ENCODE data around the gene PSORS1C1.
"Not testable (repeated sequence)": the region's sequence is repeated elsewhere in the genome, so short reads cannot be mapped to it uniquely, and the experiment has no call there.

Gene PSORS1C1

GRCh38 chr6:31114541-31114878 is at the start of gene PSORS1C1:
Gene PSORS1C1 (plus strand): TSS chr6:31114800. CDS start chr6:31129633, 14,833 bp downstream.
- DNase-seq, result no peak

- DNase-seq, result no peak
Measured at GRCh38 chr6:31065556-31065955, 49.0 kb upstream of the PSORS1C1 start.

GRCh38 chr6:31067028-31067427 is 47.6 kb upstream of the PSORS1C1 start:
- DNase-seq, result not testable (repeated sequence)

- DNase-seq, result not testable (repeated sequence)
Measured at GRCh38 chr6:31067891-31068668, 46.5 kb upstream of the PSORS1C1 start.

GRCh38 chr6:31068669-31069340 is 45.8 kb upstream of the PSORS1C1 start:
- DNase-seq, result peak; percentile 81 to 86

- no peak for DNase-seq
Measured at GRCh38 chr6:31070711-31071197, 43.8 kb upstream of the PSORS1C1 start.

GRCh38 chr6:31074401-31074800 is 40.2 kb upstream of the PSORS1C1 start:
- no peak for DNase-seq

GRCh38 chr6:31075528-31075927 is 39.1 kb upstream of the PSORS1C1 start:
- DNase-seq, result no peak

GRCh38 chr6:31076611-31077010 is 38.0 kb upstream of the PSORS1C1 start:
- no peak for DNase-seq

GRCh38 chr6:31079656-31080261 is 34.8 kb upstream of the PSORS1C1 start:
- peak; percentile 71 to 80 for DNase-seq

- no peak for DNase-seq
Measured at GRCh38 chr6:31081872-31082271, 32.7 kb upstream of the PSORS1C1 start.

- peak; percentile 61 to 69 for DNase-seq
Measured at GRCh38 chr6:31083742-31084354, 30.8 kb upstream of the PSORS1C1 start.

- DNase-seq, result no peak
Measured at GRCh38 chr6:31086788-31087440, 27.7 kb upstream of the PSORS1C1 start.

- DNase-seq, result peak; percentile 95 to 96
Measured at GRCh38 chr6:31087494-31088089, 27.0 kb upstream of the PSORS1C1 start.

- no peak for DNase-seq
Measured at GRCh38 chr6:31090275-31090972, 24.2 kb upstream of the PSORS1C1 start.

GRCh38 chr6:31090973-31091364 is 23.6 kb upstream of the PSORS1C1 start:
- DNase-seq, result no peak

- DNase-seq, result no peak
Measured at GRCh38 chr6:31091680-31092079, 22.9 kb upstream of the PSORS1C1 start.

- DNase-seq, result no peak
Measured at GRCh38 chr6:31092238-31092637, 22.4 kb upstream of the PSORS1C1 start.

GRCh38 chr6:31092769-31093505 is 21.7 kb upstream of the PSORS1C1 start:
- DNase-seq, result no peak

GRCh38 chr6:31094389-31094881 is 20.2 kb upstream of the PSORS1C1 start:
- peak; percentile 19 to 24 for DNase-seq

- DNase-seq, result no peak
Measured at GRCh38 chr6:31096215-31096614, 18.4 kb upstream of the PSORS1C1 start.

All from activated CD4-positive, alpha-beta T cell treated with anti-CD3 and anti-CD28 coated beads, Interleukin-2, amount 50 U/mL, for 48 hours (primary cell).